ENCODE results near the gene PCIF1.

Gene PCIF1

GRCh38 chr20:45968081-45968671 lies 33.7 kb downstream of the PCIF1 start:
- TF ChIP-seq, protein P1, sequence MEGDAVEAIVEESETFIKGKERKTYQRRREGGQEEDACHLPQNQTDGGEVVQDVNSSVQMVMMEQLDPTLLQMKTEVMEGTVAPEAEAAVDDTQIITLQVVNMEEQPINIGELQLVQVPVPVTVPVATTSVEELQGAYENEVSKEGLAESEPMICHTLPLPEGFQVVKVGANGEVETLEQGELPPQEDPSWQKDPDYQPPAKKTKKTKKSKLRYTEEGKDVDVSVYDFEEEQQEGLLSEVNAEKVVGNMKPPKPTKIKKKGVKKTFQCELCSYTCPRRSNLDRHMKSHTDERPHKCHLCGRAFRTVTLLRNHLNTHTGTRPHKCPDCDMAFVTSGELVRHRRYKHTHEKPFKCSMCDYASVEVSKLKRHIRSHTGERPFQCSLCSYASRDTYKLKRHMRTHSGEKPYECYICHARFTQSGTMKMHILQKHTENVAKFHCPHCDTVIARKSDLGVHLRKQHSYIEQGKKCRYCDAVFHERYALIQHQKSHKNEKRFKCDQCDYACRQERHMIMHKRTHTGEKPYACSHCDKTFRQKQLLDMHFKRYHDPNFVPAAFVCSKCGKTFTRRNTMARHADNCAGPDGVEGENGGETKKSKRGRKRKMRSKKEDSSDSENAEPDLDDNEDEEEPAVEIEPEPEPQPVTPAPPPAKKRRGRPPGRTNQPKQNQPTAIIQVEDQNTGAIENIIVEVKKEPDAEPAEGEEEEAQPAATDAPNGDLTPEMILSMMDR (IDR thresholded peaks at IDR 0.05; ENCODE audit: borderline replicate concordance, control extremely low read depth, extremely low read depth, insufficient read depth, missing control alignments) = no peak
- in situ Hi-C loops (cut with MboI; ENCODE audit: low sequenced_read_pairs, unreplicated experiment) = no loop called here
- DNase-seq (ENCODE audit: low spot score) = no peak

DNA sequence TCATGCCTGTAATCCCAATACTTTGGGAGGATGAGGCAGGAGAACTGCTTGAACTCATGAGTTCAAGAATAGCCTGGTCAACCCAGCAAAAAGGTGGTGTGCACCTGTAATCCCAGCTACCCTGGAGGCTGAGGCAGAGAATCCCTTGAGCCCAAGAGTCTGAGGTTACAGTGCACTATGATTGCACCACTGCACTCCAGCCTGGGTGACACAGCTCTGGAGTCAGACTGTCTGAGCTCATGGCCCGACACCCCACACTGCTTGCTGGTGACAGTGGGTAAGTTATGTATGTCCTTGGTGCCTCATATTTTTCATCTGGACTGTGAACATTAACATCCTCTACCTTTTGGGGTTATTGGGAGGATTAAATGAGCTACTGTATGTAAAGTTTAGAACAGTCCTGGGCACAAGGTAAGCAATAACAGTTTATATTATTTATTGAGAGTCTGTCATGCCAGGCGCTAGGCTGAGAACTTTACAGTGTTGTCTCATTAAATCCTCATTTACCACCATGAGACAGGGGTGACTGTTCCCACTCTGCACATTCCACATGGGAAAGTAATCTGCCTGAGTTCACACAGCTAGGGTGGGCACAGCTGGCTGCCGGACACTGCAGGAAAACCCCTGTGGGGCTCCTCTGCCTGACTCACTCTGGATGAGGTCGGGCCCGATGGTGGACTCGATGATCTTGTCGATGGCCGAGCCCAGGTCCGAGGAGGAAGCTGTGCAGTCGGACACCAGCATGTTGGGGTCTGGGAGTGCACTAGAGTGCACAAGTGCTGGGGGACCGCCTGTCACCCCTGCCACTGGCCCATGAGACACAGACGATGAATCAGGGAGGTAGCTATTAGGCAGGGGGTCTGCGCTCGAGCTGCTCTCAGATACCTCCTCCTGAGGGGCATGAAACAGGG lies 34.6 kb downstream of the PCIF1 start:
- DNase-seq (ENCODE audit: low spot score) = no peak
- TF ChIP-seq, protein P1 (IDR thresholded peaks at IDR 0.05; ENCODE audit: borderline replicate concordance, control extremely low read depth, extremely low read depth, insufficient read depth, missing control alignments) = no peak
- in situ Hi-C loops (cut with MboI; ENCODE audit: low sequenced_read_pairs, unreplicated experiment) = no loop called here

DNA sequence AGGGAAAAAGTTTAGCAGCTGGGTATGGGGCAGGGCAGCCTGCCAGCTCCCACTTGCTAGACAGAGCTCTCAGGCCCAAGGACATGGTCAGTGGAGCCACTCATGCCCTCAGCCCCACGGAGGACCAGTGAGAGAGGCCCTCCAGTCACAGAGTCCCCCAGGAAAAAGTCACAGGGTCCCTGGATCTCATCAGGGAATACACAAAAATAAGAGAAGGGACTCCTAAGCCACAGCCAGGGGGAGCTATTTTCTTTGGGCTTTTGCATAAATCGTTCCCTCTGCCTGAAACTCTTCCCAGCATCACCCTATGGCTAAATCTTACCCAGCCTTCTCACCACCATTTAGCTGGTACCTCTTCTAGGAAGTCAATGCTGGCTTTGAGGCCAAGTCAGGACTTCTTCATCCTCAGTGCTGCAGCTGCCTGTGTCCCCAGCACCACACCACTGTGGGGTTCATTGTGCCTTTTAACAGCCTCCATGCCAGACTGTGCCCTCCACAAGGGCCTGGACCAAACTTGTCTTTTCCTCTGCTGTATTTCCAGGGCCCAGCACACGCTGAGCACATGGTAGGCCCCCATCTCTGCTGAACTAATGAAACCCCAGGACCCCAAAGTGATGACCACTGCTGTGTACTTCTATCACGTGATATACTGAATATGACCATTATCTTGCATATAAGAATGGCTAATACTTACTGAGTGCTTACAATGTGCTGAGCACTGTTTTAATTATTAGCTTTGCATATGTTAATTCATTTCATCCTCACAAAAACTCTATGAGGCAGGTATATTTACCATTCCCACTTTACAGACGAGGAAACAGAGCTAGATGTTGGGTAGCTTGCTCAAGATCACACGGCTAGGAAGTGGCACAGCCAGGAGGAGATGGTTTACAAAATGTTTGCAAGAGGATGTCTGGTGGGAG lies 35.5 kb downstream of the PCIF1 start:
- TF ChIP-seq, protein P1 (IDR thresholded peaks at IDR 0.05; ENCODE audit: borderline replicate concordance, control extremely low read depth, extremely low read depth, insufficient read depth, missing control alignments) = peak; percentile 48
- in situ Hi-C loops (cut with MboI; ENCODE audit: low sequenced_read_pairs, unreplicated experiment) = no loop called here
- DNase-seq (ENCODE audit: low spot score) = no peak

DNA sequence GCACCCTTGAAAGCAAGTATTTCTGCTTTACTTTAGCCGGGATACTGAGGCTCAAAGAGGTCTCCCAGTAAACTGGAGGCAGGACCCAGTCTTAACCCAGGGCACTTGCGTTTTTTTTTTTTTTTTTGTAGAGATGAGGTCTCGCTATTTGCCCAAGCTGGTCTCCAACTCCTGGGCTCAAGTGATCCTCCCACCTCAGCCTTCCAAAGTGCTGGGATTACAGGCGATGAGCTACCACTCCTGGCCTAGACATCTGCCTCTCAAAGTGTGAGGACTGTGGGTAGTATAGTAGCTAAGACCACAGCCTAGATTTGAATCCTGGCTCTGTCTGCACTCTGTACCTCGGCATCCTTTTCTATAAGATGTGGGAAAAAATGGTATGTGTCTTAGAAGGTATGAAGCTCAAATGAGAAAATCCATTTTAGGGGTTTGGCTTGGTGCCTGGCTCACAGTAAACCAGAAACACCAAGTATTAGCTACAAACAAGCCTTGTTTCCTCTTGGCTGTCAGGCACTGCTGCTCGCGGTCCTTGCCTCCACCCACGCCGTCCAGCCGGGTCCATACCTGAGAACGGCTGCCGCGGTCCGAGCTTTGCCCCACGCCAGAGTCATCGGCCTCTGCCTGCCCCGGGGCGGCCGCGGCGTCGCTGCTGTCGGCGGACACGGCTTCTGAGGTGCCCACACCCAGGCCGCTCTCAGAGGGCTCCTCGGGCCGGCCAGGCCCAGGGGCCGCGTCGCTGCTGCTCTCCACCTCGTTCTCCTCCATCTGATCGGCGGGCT lies 36.4 kb downstream of the PCIF1 start:
- in situ Hi-C loops (cut with MboI; ENCODE audit: low sequenced_read_pairs, unreplicated experiment) = no loop called here
- DNase-seq (ENCODE audit: low spot score) = no peak
- TF ChIP-seq, protein P1 (IDR thresholded peaks at IDR 0.05; ENCODE audit: borderline replicate concordance, control extremely low read depth, extremely low read depth, insufficient read depth, missing control alignments) = no peak

DNA sequence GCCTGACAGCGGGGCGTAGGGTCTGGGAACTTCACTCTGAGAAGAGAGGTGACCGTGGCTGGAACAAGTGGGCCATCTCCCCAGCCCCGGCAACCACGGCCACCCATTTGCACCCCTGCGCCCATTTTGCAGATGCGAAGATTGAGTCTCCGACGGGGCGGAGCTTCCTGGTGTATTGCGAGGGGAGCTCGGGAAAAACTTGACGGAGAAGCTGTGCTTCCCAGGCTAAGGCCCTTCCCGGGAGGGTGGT lies 36.9 kb downstream of the PCIF1 start:
- TF ChIP-seq, protein P1 (IDR thresholded peaks at IDR 0.05; ENCODE audit: borderline replicate concordance, control extremely low read depth, extremely low read depth, insufficient read depth, missing control alignments) = no peak
- in situ Hi-C loops (cut with MboI; ENCODE audit: low sequenced_read_pairs, unreplicated experiment) = no loop called here
- no peak for DNase-seq (ENCODE audit: low spot score)
